PFSK-1 (cell line): ENCODE data around the gene OCIAD2.

Source experiments
- FOXP2 ChIP-seq: optimal IDR thresholded peaks from 2 replicates; pipeline ENCODE3; 2011; ENCODE audit warnings: borderline replicate concordance, control low read depth, inconsistent platforms; ENCODE audit not compliant: insufficient read depth; ENCODE audit errors: extremely low read length, extremely low read depth
- POLR2AphosphoS5 ChIP-seq: IDR thresholded peaks from 2 replicates; pipeline ENCODE4 v1.6.1; 2012; ENCODE audit warnings: low read depth, mild to moderate bottlenecking, control low read depth, low read length, moderate library complexity
- SIN3A ChIP-seq: IDR thresholded peaks from 2 replicates; pipeline ENCODE4 v1.6.1; 2012; ENCODE audit warnings: mild to moderate bottlenecking, low read length, moderate library complexity, borderline replicate concordance; ENCODE audit not compliant: insufficient read depth
- TAF1 ChIP-seq: IDR thresholded peaks from 2 replicates; pipeline ENCODE4 v1.6.1; 2012; ENCODE audit warnings: low read length, control low read depth, borderline replicate concordance; ENCODE audit not compliant: insufficient read depth
- TF ChIP-seq, protein P1 (sequence below), 2 experiments: IDR thresholded peaks; 2 replicates each; pipeline versions ENCODE4 v1.6.1 to v1.8.0; 2011 to 2012; ENCODE audit warnings: low read depth in 2 of 2, low read length in 2 of 2, control low read depth in 1 of 2, inconsistent platforms in 1 of 2, mild to moderate bottlenecking in 1 of 2, moderate library complexity in 1 of 2; ENCODE audit not compliant: insufficient read depth in 1 of 2

DNA sequence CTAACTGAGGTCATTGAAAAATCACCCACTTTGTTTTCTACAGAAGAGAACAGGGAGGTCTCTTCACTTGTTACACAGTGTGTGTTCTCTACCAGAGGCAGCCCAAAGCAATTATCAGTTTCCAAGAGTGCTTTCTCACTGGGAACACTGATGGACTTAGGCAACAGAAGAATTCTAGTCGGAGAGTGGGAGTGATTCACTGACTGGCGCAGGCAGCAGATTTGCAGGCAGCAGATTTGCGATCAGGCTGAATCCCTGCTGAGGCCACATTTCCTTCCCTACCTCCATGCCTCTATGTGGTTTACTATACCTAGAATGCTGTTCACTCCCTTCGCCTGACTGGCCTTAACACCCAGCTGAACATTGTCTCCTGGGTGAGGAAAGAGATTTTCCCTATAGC is 6.6 kb downstream of the OCIAD2 start:
- TF ChIP-seq SIN3A (no peak), TAF1 (no peak), POLR2AphosphoS5 (no peak), FOXP2 (no peak)
- TF ChIP-seq, protein P1, sequence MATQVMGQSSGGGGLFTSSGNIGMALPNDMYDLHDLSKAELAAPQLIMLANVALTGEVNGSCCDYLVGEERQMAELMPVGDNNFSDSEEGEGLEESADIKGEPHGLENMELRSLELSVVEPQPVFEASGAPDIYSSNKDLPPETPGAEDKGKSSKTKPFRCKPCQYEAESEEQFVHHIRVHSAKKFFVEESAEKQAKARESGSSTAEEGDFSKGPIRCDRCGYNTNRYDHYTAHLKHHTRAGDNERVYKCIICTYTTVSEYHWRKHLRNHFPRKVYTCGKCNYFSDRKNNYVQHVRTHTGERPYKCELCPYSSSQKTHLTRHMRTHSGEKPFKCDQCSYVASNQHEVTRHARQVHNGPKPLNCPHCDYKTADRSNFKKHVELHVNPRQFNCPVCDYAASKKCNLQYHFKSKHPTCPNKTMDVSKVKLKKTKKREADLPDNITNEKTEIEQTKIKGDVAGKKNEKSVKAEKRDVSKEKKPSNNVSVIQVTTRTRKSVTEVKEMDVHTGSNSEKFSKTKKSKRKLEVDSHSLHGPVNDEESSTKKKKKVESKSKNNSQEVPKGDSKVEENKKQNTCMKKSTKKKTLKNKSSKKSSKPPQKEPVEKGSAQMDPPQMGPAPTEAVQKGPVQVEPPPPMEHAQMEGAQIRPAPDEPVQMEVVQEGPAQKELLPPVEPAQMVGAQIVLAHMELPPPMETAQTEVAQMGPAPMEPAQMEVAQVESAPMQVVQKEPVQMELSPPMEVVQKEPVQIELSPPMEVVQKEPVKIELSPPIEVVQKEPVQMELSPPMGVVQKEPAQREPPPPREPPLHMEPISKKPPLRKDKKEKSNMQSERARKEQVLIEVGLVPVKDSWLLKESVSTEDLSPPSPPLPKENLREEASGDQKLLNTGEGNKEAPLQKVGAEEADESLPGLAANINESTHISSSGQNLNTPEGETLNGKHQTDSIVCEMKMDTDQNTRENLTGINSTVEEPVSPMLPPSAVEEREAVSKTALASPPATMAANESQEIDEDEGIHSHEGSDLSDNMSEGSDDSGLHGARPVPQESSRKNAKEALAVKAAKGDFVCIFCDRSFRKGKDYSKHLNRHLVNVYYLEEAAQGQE (IDR thresholded peaks at IDR 0.05; ENCODE audit: insufficient read depth in 1 of 2, low read depth in 2 of 2, low read length in 2 of 2): no peak
